Tibial nerve (tissue), 3 donors: Measurements from ENCODE around the gene HAUS7.

Experiments
- POLR2A ChIP-seq, 2 donors: fragments of 450-650 bp; IDR thresholded peaks; one replicate each; pipeline ENCODE4 v1.6.1; 2017; ENCODE audit warnings: antibody characterized with exemption in 2 of 2, mild to moderate bottlenecking in 2 of 2, moderate library complexity in 2 of 2
- TF ChIP-seq, protein P1 (sequence below), 5 experiments: fragments of 200-600 bp in 3 of 5; fragments of 450-650 bp in 2 of 5; sonication (generic) in 3 of 5; IDR thresholded peaks; one replicate each; pipeline ENCODE4 v1.5.1; 2016 to 2019; ENCODE audit warnings: antibody characterized with exemption in 5 of 5, mild to moderate bottlenecking in 3 of 5, moderate library complexity in 2 of 5

DNA sequence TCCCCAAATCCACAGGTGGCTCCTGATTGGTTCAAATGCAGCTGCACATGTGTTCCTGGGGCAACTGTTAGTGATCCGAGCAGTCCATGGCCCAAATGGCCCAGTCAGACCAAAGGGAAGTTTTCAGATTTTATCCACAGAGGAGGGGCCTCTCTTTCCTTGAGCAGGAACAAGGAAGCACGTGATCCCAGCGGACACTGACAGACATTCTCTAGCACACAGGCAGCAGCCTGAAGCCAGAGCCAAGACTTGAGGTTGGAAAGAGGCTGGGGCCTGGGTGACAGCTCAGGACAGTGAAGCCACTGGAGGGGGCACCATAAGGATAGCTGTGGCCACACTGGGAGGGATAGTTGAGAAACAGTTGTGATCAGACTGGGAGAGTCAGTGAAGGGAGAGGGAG, 62.6 kb downstream of the HAUS7 start:
- TF ChIP-seq POLR2A (IDR thresholded peaks at IDR 0.05), result no peak
- TF ChIP-seq, protein P1, sequence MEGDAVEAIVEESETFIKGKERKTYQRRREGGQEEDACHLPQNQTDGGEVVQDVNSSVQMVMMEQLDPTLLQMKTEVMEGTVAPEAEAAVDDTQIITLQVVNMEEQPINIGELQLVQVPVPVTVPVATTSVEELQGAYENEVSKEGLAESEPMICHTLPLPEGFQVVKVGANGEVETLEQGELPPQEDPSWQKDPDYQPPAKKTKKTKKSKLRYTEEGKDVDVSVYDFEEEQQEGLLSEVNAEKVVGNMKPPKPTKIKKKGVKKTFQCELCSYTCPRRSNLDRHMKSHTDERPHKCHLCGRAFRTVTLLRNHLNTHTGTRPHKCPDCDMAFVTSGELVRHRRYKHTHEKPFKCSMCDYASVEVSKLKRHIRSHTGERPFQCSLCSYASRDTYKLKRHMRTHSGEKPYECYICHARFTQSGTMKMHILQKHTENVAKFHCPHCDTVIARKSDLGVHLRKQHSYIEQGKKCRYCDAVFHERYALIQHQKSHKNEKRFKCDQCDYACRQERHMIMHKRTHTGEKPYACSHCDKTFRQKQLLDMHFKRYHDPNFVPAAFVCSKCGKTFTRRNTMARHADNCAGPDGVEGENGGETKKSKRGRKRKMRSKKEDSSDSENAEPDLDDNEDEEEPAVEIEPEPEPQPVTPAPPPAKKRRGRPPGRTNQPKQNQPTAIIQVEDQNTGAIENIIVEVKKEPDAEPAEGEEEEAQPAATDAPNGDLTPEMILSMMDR (IDR thresholded peaks at IDR 0.05), result no peak
